H9 (cell line): ENCODE results near the gene S100A6. TPM values are rescaled to one million over a fixed set of nuclear protein-coding genes. Genes with fewer than 3 reads are reported as not detected.

Experiments used
- DNase-seq: peaks from one replicate; pipeline ENCODE4 v3.0.0-alpha.2; 2017
- H2AFZ ChIP-seq: one replicate; pipeline ENCODE4 v1.6.1; 2013; ENCODE audit warnings: mild to moderate bottlenecking, low read length, control low read depth, moderate library complexity
- H2AK5ac ChIP-seq: 2 replicates; pipeline ENCODE4 v1.6.1; 2013; ENCODE audit warnings: low read length, control low read depth, mixed read lengths; ENCODE audit not compliant: insufficient read length
- H2BK120ac ChIP-seq: one replicate; pipeline ENCODE4 v1.6.1; 2013; ENCODE audit warnings: low read depth, mild to moderate bottlenecking, low read length, control low read depth, inconsistent platforms; ENCODE audit not compliant: poor library complexity, severe bottlenecking
- H2BK12ac ChIP-seq: 2 replicates; pipeline ENCODE4 v1.6.1; 2013; ENCODE audit warnings: low read length, control low read depth, mixed read lengths, low read depth; ENCODE audit not compliant: insufficient read length
- H2BK15ac ChIP-seq: 2 replicates; pipeline ENCODE4 v1.6.1; 2013; ENCODE audit warnings: low read depth, low read length, control low read depth
- H2BK20ac ChIP-seq: one replicate; pipeline ENCODE4 v1.6.1; 2013; ENCODE audit warnings: low read depth, mild to moderate bottlenecking, low read length, control low read depth, inconsistent platforms; ENCODE audit not compliant: poor library complexity, severe bottlenecking
- H2BK5ac ChIP-seq: 2 replicates; pipeline ENCODE4 v1.6.1; 2013; ENCODE audit warnings: low read length, control low read depth, mixed read lengths; ENCODE audit not compliant: insufficient read length
- H3K14ac ChIP-seq: 2 replicates; pipeline ENCODE4 v1.6.1; 2013; ENCODE audit warnings: low read length, control low read depth; ENCODE audit not compliant: insufficient read depth
- H3K18ac ChIP-seq: 2 replicates; pipeline ENCODE4 v1.6.1; 2013; ENCODE audit warnings: low read depth, mild to moderate bottlenecking, mixed read lengths, low read length, control low read depth; ENCODE audit not compliant: insufficient read length
- H3K23ac ChIP-seq: 2 replicates; pipeline ENCODE4 v1.6.1; 2013; ENCODE audit warnings: low read length, control low read depth, mixed read lengths, low read depth; ENCODE audit not compliant: insufficient read length
- H3K23me2 ChIP-seq: 2 replicates; pipeline ENCODE4 v1.6.1; 2013; ENCODE audit warnings: low read depth, mild to moderate bottlenecking, mixed read lengths, low read length, control low read depth; ENCODE audit not compliant: insufficient read length, poor library complexity, severe bottlenecking
- H3K27ac ChIP-seq: 2 replicates; pipeline ENCODE4 v1.5.1; 2013; ENCODE audit warnings: low read length, control low read depth, mixed read lengths, low read depth; ENCODE audit not compliant: insufficient read length
- H3K27me3 ChIP-seq: 2 replicates; pipeline ENCODE4 v1.6.1; 2013; ENCODE audit warnings: low read length, control low read depth, inconsistent platforms; ENCODE audit not compliant: insufficient read depth
- H3K4ac ChIP-seq: 2 replicates; pipeline ENCODE4 v1.6.1; 2013; ENCODE audit warnings: low read depth, mild to moderate bottlenecking, control low read depth, inconsistent platforms, low read length, moderate library complexity
- H3K4me1 ChIP-seq: 2 replicates; pipeline ENCODE4 v1.6.1; 2013; ENCODE audit warnings: low read length, control low read depth, inconsistent platforms; ENCODE audit not compliant: insufficient read depth
- H3K4me2 ChIP-seq: 2 replicates; pipeline ENCODE4 v1.6.1; 2013; ENCODE audit warnings: low read length, control low read depth, mixed read lengths; ENCODE audit not compliant: insufficient read length, insufficient read depth
- H3K56ac ChIP-seq: 2 replicates; pipeline ENCODE4 v1.6.1; 2013; ENCODE audit warnings: low read depth, mild to moderate bottlenecking, mixed read lengths, low read length, control low read depth; ENCODE audit not compliant: insufficient read length
- H3K79me1 ChIP-seq: 2 replicates; pipeline ENCODE4 v1.6.1; 2013; ENCODE audit warnings: low read depth, mild to moderate bottlenecking, moderate library complexity, low read length, control low read depth, inconsistent platforms; ENCODE audit not compliant: insufficient read depth, poor library complexity, severe bottlenecking
- H3K79me2 ChIP-seq: 2 replicates; pipeline ENCODE4 v1.6.1; 2013; ENCODE audit warnings: low read length, control low read depth, inconsistent platforms; ENCODE audit not compliant: insufficient read depth
- H3K9ac ChIP-seq: 2 replicates; pipeline ENCODE4 v1.6.1; 2013; ENCODE audit warnings: low read length, control low read depth, mixed read lengths; ENCODE audit not compliant: insufficient read length; ENCODE audit errors: extremely low read depth
- H3K9me3 ChIP-seq: one replicate; pipeline ENCODE4 v1.6.1; 2013; ENCODE audit warnings: low read depth, low read length, inconsistent platforms; ENCODE audit not compliant: control insufficient read depth
- H3T11ph ChIP-seq: one replicate; pipeline ENCODE4 v1.6.1; 2013; ENCODE audit warnings: mild to moderate bottlenecking, low read length, control low read depth, inconsistent platforms
- H4K20me1 ChIP-seq: one replicate; pipeline ENCODE4 v1.6.1; 2013; ENCODE audit not compliant: control insufficient read depth, insufficient read length, insufficient read depth
- H4K5ac ChIP-seq: 2 replicates; pipeline ENCODE4 v1.6.1; 2013; ENCODE audit warnings: low read depth, mild to moderate bottlenecking, mixed read lengths, low read length, control low read depth; ENCODE audit not compliant: insufficient read length
- H4K8ac ChIP-seq: replicated peaks from 2 replicates; pipeline ENCODE4 v1.6.1; 2013; ENCODE audit warnings: low read length, control low read depth, mixed read lengths, low read depth; ENCODE audit not compliant: insufficient read length
- H4K91ac ChIP-seq: 2 replicates; pipeline ENCODE4 v1.6.1; 2013; ENCODE audit warnings: low read depth, mild to moderate bottlenecking, moderate library complexity, mixed read lengths, low read length, control low read depth; ENCODE audit not compliant: insufficient read length
- H3K27ac Mint-ChIP-seq, 3 experiments: 2 replicates in 2 of 3; 3 replicates in 1 of 3; pipeline ENCODE4 v1.8.0; 2020 to 2021; ENCODE audit warnings: mixed read lengths in 3 of 3, mild to moderate bottlenecking in 1 of 3, moderate library complexity in 1 of 3
- H3K27me3 Mint-ChIP-seq: 2 replicates; pipeline ENCODE4 v1.8.0; 2021; ENCODE audit warnings: low read depth, mild to moderate bottlenecking, moderate library complexity, mixed read lengths
- H3K36me3 Mint-ChIP-seq, 3 experiments: 2 replicates in 2 of 3; 3 replicates in 1 of 3; pipeline ENCODE4 v1.8.0; 2020 to 2021; ENCODE audit warnings: low read depth in 3 of 3, mixed read lengths in 3 of 3; ENCODE audit not compliant: insufficient read depth in 1 of 3
- H3K4me1 Mint-ChIP-seq, 2 experiments: 2 replicates each; pipeline ENCODE4 v1.8.0; 2020; ENCODE audit warnings: mixed read lengths in 2 of 2
- H3K4me3 Mint-ChIP-seq, 2 experiments: 2 replicates in 1 of 2; 3 replicates in 1 of 2; pipeline ENCODE4 v1.8.0; 2020 to 2021; ENCODE audit warnings: mild to moderate bottlenecking in 2 of 2, mixed read lengths in 2 of 2, moderate library complexity in 1 of 2
- H3K9me3 Mint-ChIP-seq, 2 experiments: 2 replicates in 1 of 2; 3 replicates in 1 of 2; pipeline ENCODE4 v1.8.0; 2020; ENCODE audit warnings: mild to moderate bottlenecking in 2 of 2, mixed read lengths in 2 of 2, moderate library complexity in 1 of 2
- WGBS: extraction: QIAGEN DNeasy Blood & Tissue Kit; methylation state at CpG from one replicate; pipeline ENCODE4 v1.1.7; 2013; ENCODE audit warnings: missing lambda C conversion rate, low lambda C conversion rate, mixed read lengths; ENCODE audit not compliant: insufficient read length; ENCODE audit errors: extremely low coverage; 5-methylcytosine and 5-hydroxymethylcytosine counted together
- total RNA-seq: library from RNA; stranded (reverse); gene quantifications from 2 replicates; pipeline ENCODE4 v1.2.1, GENCODE V29; 2021
- TF ChIP-seq, protein P1 (sequence below): fragments of 200-600 bp; sonication (generic); conservative IDR thresholded peaks from 3 replicates; pipeline ENCODE4 v1.8.0; 2021; ENCODE audit warnings: antibody characterized with exemption, mild to moderate bottlenecking

Gene S100A6
- total RNA-seq, 1 experiment from 2014 or later, result not detected

DNA sequence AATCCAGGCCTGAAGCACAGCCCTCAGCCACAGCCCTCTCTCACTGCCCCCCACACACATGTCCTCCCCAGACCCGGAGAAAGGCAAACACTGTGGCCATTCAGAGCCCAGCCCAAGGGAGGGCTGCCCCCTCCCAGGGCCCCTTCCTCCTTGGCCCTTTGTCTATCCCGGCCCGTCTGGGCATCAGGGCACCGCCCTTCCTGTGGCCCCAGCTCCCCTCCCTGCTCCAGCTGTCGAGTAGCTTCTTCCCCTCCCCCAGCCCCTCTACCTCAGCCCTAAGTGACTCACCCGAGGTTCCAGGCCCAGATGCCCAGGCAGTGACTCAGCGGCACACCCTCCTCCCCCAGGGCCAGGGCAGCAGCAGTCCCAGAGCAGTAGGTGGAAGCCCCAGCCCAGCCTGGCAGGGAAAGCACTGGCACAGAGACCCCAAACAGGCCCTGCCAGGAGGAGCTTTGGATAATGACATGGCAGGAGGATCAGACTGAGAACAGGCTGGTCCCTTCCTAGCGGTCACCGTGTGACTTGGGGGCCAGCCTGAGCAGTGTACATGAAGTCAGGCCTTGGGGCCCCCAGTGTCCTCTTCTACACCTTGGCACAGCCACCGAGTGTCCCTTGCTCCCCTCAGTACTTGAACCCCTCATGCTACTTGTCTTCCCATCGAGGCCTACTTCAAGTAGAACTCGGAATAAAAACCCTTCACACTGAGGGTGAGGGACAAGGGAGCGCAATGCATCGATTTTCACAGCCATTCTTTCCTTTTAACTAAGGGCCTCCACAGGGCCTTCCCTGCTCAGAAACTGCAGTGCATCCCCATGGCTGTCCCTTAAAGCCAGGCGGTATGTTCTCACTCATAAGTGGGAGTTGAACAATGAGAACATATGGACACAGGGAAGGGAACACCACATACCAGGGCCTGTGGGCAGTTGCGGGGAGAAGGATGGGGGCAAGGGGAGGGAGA is 30.9 kb upstream of the S100A6 start:
- Mint-ChIP-seq H3K9me3 (no peaks in the 10 kb centered on the region), H3K27ac (peak overlapping the region; percentile 51 to 97 (median 76); a peak in 3 of 7 replicates), H3K4me1 (peaks cover 33 to 35% of the 10 kb centered on the region in 2 experiments), H3K36me3 (no peaks in the 10 kb centered on the region), H3K4me3 (peak overlapping the region in 1 of 2 experiments; percentile 34; a peak in 1 of 5 replicates), H3K27me3 (peaks cover 15% of the 10 kb centered on the region)
- Histone ChIP-seq H3K56ac (no peak overlapping the region), H3K9ac (no peak overlapping the region), H3T11ph (no peak overlapping the region), H3K4me1 (peaks cover 7% of the 10 kb centered on the region; the same call in 1 of the 2 replicates), H2BK15ac (no peak overlapping the region), H2AFZ (no peak overlapping the region), H2BK120ac (peak overlapping the region; percentile 39), H3K4ac (no peak overlapping the region), H2AK5ac (no peak overlapping the region), H3K9me3 (no peaks in the 10 kb centered on the region), H2BK12ac (peak overlapping the region; percentile 46), H3K79me1 (no peaks in the 10 kb centered on the region), H3K4me2 (no peak overlapping the region), H3K14ac (peak overlapping the region; percentile 85), H2BK5ac (no peak overlapping the region), H4K20me1 (peaks cover 3% of the 10 kb centered on the region), H3K23me2 (no peaks in the 10 kb centered on the region), H3K27ac (no peak overlapping the region), H3K18ac (peak overlapping the region; percentile 78), H3K23ac (no peak overlapping the region), H4K5ac (no peak overlapping the region), H4K8ac (no peak overlapping the region), H2BK20ac (no peak overlapping the region), H4K91ac (no peak overlapping the region), H3K27me3 (no peaks in the 10 kb centered on the region), H3K79me2 (no peaks in the 10 kb centered on the region)
- peak; percentile 97 for DNase-seq
- TF ChIP-seq, protein P1, sequence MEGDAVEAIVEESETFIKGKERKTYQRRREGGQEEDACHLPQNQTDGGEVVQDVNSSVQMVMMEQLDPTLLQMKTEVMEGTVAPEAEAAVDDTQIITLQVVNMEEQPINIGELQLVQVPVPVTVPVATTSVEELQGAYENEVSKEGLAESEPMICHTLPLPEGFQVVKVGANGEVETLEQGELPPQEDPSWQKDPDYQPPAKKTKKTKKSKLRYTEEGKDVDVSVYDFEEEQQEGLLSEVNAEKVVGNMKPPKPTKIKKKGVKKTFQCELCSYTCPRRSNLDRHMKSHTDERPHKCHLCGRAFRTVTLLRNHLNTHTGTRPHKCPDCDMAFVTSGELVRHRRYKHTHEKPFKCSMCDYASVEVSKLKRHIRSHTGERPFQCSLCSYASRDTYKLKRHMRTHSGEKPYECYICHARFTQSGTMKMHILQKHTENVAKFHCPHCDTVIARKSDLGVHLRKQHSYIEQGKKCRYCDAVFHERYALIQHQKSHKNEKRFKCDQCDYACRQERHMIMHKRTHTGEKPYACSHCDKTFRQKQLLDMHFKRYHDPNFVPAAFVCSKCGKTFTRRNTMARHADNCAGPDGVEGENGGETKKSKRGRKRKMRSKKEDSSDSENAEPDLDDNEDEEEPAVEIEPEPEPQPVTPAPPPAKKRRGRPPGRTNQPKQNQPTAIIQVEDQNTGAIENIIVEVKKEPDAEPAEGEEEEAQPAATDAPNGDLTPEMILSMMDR, result no peak
- no CpG with 5 or more reads among the region's 16 CpGs for WGBS
